H9 (cell line): ENCODE measurements around the gene RRP9. TPM values are rescaled to one million over a fixed set of nuclear protein-coding genes. Genes with fewer than 3 reads are reported as not detected.
"Not testable (repeated sequence)": the region's sequence is repeated elsewhere in the genome, so short reads cannot be mapped to it uniquely, and the experiment has no call there.

ENCODE experiments used
- DNase-seq: peaks from one replicate; pipeline ENCODE4 v3.0.0-alpha.2; 2017
- H2AFZ ChIP-seq: one replicate; pipeline ENCODE4 v1.6.1; 2013; ENCODE audit warnings: mild to moderate bottlenecking, low read length, control low read depth, moderate library complexity
- H2AK5ac ChIP-seq: 2 replicates; pipeline ENCODE4 v1.6.1; 2013; ENCODE audit warnings: low read length, control low read depth, mixed read lengths; ENCODE audit not compliant: insufficient read length
- H2BK120ac ChIP-seq: one replicate; pipeline ENCODE4 v1.6.1; 2013; ENCODE audit warnings: low read depth, mild to moderate bottlenecking, low read length, control low read depth, inconsistent platforms; ENCODE audit not compliant: poor library complexity, severe bottlenecking
- H2BK12ac ChIP-seq: 2 replicates; pipeline ENCODE4 v1.6.1; 2013; ENCODE audit warnings: low read length, control low read depth, mixed read lengths, low read depth; ENCODE audit not compliant: insufficient read length
- H2BK15ac ChIP-seq: 2 replicates; pipeline ENCODE4 v1.6.1; 2013; ENCODE audit warnings: low read depth, low read length, control low read depth
- H2BK20ac ChIP-seq: one replicate; pipeline ENCODE4 v1.6.1; 2013; ENCODE audit warnings: low read depth, mild to moderate bottlenecking, low read length, control low read depth, inconsistent platforms; ENCODE audit not compliant: poor library complexity, severe bottlenecking
- H2BK5ac ChIP-seq: 2 replicates; pipeline ENCODE4 v1.6.1; 2013; ENCODE audit warnings: low read length, control low read depth, mixed read lengths; ENCODE audit not compliant: insufficient read length
- H3K14ac ChIP-seq: 2 replicates; pipeline ENCODE4 v1.6.1; 2013; ENCODE audit warnings: low read length, control low read depth; ENCODE audit not compliant: insufficient read depth
- H3K18ac ChIP-seq: 2 replicates; pipeline ENCODE4 v1.6.1; 2013; ENCODE audit warnings: low read depth, mild to moderate bottlenecking, mixed read lengths, low read length, control low read depth; ENCODE audit not compliant: insufficient read length
- H3K23ac ChIP-seq: 2 replicates; pipeline ENCODE4 v1.6.1; 2013; ENCODE audit warnings: low read length, control low read depth, mixed read lengths, low read depth; ENCODE audit not compliant: insufficient read length
- H3K23me2 ChIP-seq: 2 replicates; pipeline ENCODE4 v1.6.1; 2013; ENCODE audit warnings: low read depth, mild to moderate bottlenecking, mixed read lengths, low read length, control low read depth; ENCODE audit not compliant: insufficient read length, poor library complexity, severe bottlenecking
- H3K27ac ChIP-seq: 2 replicates; pipeline ENCODE4 v1.5.1; 2013; ENCODE audit warnings: low read length, control low read depth, mixed read lengths, low read depth; ENCODE audit not compliant: insufficient read length
- H3K27me3 ChIP-seq: 2 replicates; pipeline ENCODE4 v1.6.1; 2013; ENCODE audit warnings: low read length, control low read depth, inconsistent platforms; ENCODE audit not compliant: insufficient read depth
- H3K4ac ChIP-seq: 2 replicates; pipeline ENCODE4 v1.6.1; 2013; ENCODE audit warnings: low read depth, mild to moderate bottlenecking, control low read depth, inconsistent platforms, low read length, moderate library complexity
- H3K4me1 ChIP-seq: 2 replicates; pipeline ENCODE4 v1.6.1; 2013; ENCODE audit warnings: low read length, control low read depth, inconsistent platforms; ENCODE audit not compliant: insufficient read depth
- H3K4me2 ChIP-seq: 2 replicates; pipeline ENCODE4 v1.6.1; 2013; ENCODE audit warnings: low read length, control low read depth, mixed read lengths; ENCODE audit not compliant: insufficient read length, insufficient read depth
- H3K56ac ChIP-seq: 2 replicates; pipeline ENCODE4 v1.6.1; 2013; ENCODE audit warnings: low read depth, mild to moderate bottlenecking, mixed read lengths, low read length, control low read depth; ENCODE audit not compliant: insufficient read length
- H3K79me1 ChIP-seq: 2 replicates; pipeline ENCODE4 v1.6.1; 2013; ENCODE audit warnings: low read depth, mild to moderate bottlenecking, moderate library complexity, low read length, control low read depth, inconsistent platforms; ENCODE audit not compliant: insufficient read depth, poor library complexity, severe bottlenecking
- H3K79me2 ChIP-seq: 2 replicates; pipeline ENCODE4 v1.6.1; 2013; ENCODE audit warnings: low read length, control low read depth, inconsistent platforms; ENCODE audit not compliant: insufficient read depth
- H3K9ac ChIP-seq: 2 replicates; pipeline ENCODE4 v1.6.1; 2013; ENCODE audit warnings: low read length, control low read depth, mixed read lengths; ENCODE audit not compliant: insufficient read length; ENCODE audit errors: extremely low read depth
- H3K9me3 ChIP-seq: one replicate; pipeline ENCODE4 v1.6.1; 2013; ENCODE audit warnings: low read depth, low read length, inconsistent platforms; ENCODE audit not compliant: control insufficient read depth
- H3T11ph ChIP-seq: one replicate; pipeline ENCODE4 v1.6.1; 2013; ENCODE audit warnings: mild to moderate bottlenecking, low read length, control low read depth, inconsistent platforms
- H4K20me1 ChIP-seq: one replicate; pipeline ENCODE4 v1.6.1; 2013; ENCODE audit not compliant: control insufficient read depth, insufficient read length, insufficient read depth
- H4K5ac ChIP-seq: 2 replicates; pipeline ENCODE4 v1.6.1; 2013; ENCODE audit warnings: low read depth, mild to moderate bottlenecking, mixed read lengths, low read length, control low read depth; ENCODE audit not compliant: insufficient read length
- H4K8ac ChIP-seq: replicated peaks from 2 replicates; pipeline ENCODE4 v1.6.1; 2013; ENCODE audit warnings: low read length, control low read depth, mixed read lengths, low read depth; ENCODE audit not compliant: insufficient read length
- H4K91ac ChIP-seq: 2 replicates; pipeline ENCODE4 v1.6.1; 2013; ENCODE audit warnings: low read depth, mild to moderate bottlenecking, moderate library complexity, mixed read lengths, low read length, control low read depth; ENCODE audit not compliant: insufficient read length
- H3K27ac Mint-ChIP-seq, 3 experiments: 2 replicates in 2 of 3; 3 replicates in 1 of 3; pipeline ENCODE4 v1.8.0; 2020 to 2021; ENCODE audit warnings: mixed read lengths in 3 of 3, mild to moderate bottlenecking in 1 of 3, moderate library complexity in 1 of 3
- H3K27me3 Mint-ChIP-seq: 2 replicates; pipeline ENCODE4 v1.8.0; 2021; ENCODE audit warnings: low read depth, mild to moderate bottlenecking, moderate library complexity, mixed read lengths
- H3K36me3 Mint-ChIP-seq, 3 experiments: 2 replicates in 2 of 3; 3 replicates in 1 of 3; pipeline ENCODE4 v1.8.0; 2020 to 2021; ENCODE audit warnings: low read depth in 3 of 3, mixed read lengths in 3 of 3; ENCODE audit not compliant: insufficient read depth in 1 of 3
- H3K4me1 Mint-ChIP-seq, 2 experiments: 2 replicates each; pipeline ENCODE4 v1.8.0; 2020; ENCODE audit warnings: mixed read lengths in 2 of 2
- H3K4me3 Mint-ChIP-seq, 2 experiments: 2 replicates in 1 of 2; 3 replicates in 1 of 2; pipeline ENCODE4 v1.8.0; 2020 to 2021; ENCODE audit warnings: mild to moderate bottlenecking in 2 of 2, mixed read lengths in 2 of 2, moderate library complexity in 1 of 2
- H3K9me3 Mint-ChIP-seq, 2 experiments: 2 replicates in 1 of 2; 3 replicates in 1 of 2; pipeline ENCODE4 v1.8.0; 2020; ENCODE audit warnings: mild to moderate bottlenecking in 2 of 2, mixed read lengths in 2 of 2, moderate library complexity in 1 of 2
- whole genome bisulfite sequencing: extraction: QIAGEN DNeasy Blood & Tissue Kit; methylation state at CpG from one replicate; pipeline ENCODE4 v1.1.7; 2013; ENCODE audit warnings: missing lambda C conversion rate, low lambda C conversion rate, mixed read lengths; ENCODE audit not compliant: insufficient read length; ENCODE audit errors: extremely low coverage; 5-methylcytosine and 5-hydroxymethylcytosine counted together
- total RNA-seq: library from RNA; stranded (reverse); gene quantifications from 2 replicates; pipeline ENCODE4 v1.2.1, GENCODE V29; 2021

Gene RRP9
- total RNA-seq, 1 experiment from 2014 or later: 64.0 TPM

DNA sequence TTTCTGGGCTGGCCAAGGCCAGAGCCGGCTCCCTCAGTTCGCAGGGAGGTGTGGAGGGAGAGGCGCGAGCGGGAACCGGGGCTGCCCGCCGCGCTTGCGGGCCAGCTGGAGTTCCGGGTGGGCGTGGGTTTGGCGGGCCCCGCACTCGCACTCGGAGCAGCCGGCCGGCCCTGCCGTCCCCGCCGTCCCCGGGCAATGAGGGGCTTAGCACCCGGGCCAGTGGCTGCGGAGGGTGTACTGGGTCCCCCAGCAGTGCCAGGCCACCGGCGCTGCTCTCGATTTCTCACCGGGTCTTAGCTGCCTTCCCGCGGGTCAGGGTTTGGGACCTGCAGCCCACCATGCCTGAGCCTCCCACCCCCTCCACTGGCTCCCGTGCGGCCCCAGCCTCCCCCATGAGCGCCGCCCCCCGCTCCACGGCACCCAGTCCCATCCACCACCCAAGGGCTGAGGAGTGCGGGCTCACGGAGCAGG lies 48.8 kb upstream of the RRP9 start:
- WGBS: no CpG with 5 or more reads among the region's 38 CpGs
- H3T11ph ChIP-seq, H3K18ac ChIP-seq, H3K27me3 Mint-ChIP-seq, H3K4me2 ChIP-seq, H4K20me1 ChIP-seq, H2BK120ac ChIP-seq, H3K4me3 Mint-ChIP-seq, H3K14ac ChIP-seq, H3K27ac ChIP-seq, DNase-seq, H3K56ac ChIP-seq, H4K8ac ChIP-seq, H2BK5ac ChIP-seq, H2BK20ac ChIP-seq, H4K5ac ChIP-seq, H2AFZ ChIP-seq, H2AK5ac ChIP-seq, H3K27me3 ChIP-seq, H3K9me3 ChIP-seq, H3K4ac ChIP-seq, H3K4me1 ChIP-seq, H3K9ac ChIP-seq, H2BK15ac ChIP-seq, H3K79me1 ChIP-seq, H4K91ac ChIP-seq, H2BK12ac ChIP-seq, H3K23ac ChIP-seq, H3K9me3 Mint-ChIP-seq: not testable (repeated sequence)
- Histone ChIP-seq H3K79me2 (peaks cover 10% of the 10 kb centered on the region; the same call in 1 of the 2 replicates), H3K23me2 (peaks cover 11% of the 10 kb centered on the region)
- peaks cover 39 to 47% (median 43%) of the 10 kb centered on the region in 3 experiments for H3K36me3 Mint-ChIP-seq
- peak overlapping the region in 1 of 3 experiments; percentile 79; a peak in 2 of 7 replicates for H3K27ac Mint-ChIP-seq
- peaks cover 22 to 33% of the 10 kb centered on the region in 2 experiments for H3K4me1 Mint-ChIP-seq
